Karpas-422 (cell line): ENCODE data around the gene IPPK. TPM values are rescaled to one million over a fixed set of nuclear protein-coding genes. Genes with fewer than 3 reads are reported as not detected.

ENCODE experiments used
- DNase-seq: peaks from one replicate; pipeline ENCODE4 v3.0.0-alpha.2; 2015
- H2AFZ ChIP-seq: fragments of 200-600 bp; sonication (generic); 2 replicates; pipeline ENCODE4 v1.6.1; 2014; ENCODE audit warnings: antibody characterized with exemption, low read length, mixed read lengths
- H3K27ac ChIP-seq: fragments of 200-600 bp; sonication (generic); 2 replicates; pipeline ENCODE4 v1.5.1; 2014; ENCODE audit warnings: mild to moderate bottlenecking, low read length, moderate library complexity
- H3K27me3 ChIP-seq: fragments of 200-600 bp; sonication (generic); 2 replicates; pipeline ENCODE4 v1.6.1; 2014; ENCODE audit warnings: low read length, mixed read lengths
- H3K36me3 ChIP-seq: fragments of 200-600 bp; sonication (generic); 2 replicates; pipeline ENCODE4 v1.6.1; 2014; ENCODE audit warnings: low read length, mixed read lengths; ENCODE audit not compliant: insufficient read depth
- H3K4me1 ChIP-seq: fragments of 200-600 bp; sonication (generic); 2 replicates; pipeline ENCODE4 v1.6.1; 2014; ENCODE audit warnings: mild to moderate bottlenecking, low read length, mixed read lengths
- H3K4me2 ChIP-seq: fragments of 200-600 bp; sonication (generic); 2 replicates; pipeline ENCODE4 v1.6.1; 2014; ENCODE audit warnings: low read length, low read depth, mild to moderate bottlenecking; ENCODE audit not compliant: poor library complexity, severe bottlenecking
- H3K4me3 ChIP-seq: fragments of 200-600 bp; sonication (generic); 2 replicates; pipeline ENCODE4 v1.5.1; 2014; ENCODE audit warnings: mild to moderate bottlenecking, antibody characterized with exemption, low read length, mixed read lengths
- H3K79me2 ChIP-seq: fragments of 200-600 bp; sonication (generic); 2 replicates; pipeline ENCODE4 v1.6.1; 2014; ENCODE audit warnings: mild to moderate bottlenecking, low read length, mixed read lengths
- H3K9ac ChIP-seq: fragments of 200-600 bp; sonication (generic); 2 replicates; pipeline ENCODE4 v1.6.0; 2014; ENCODE audit warnings: low read length
- H3K9me2 ChIP-seq: fragments of 200-600 bp; sonication (generic), shearing (Covaris generic); replicated peaks from 2 replicates; pipeline ENCODE4 v1.6.0; 2014; ENCODE audit warnings: mild to moderate bottlenecking, low read length, moderate library complexity; ENCODE audit not compliant: insufficient read depth
- H3K9me3 ChIP-seq: fragments of 300-700, 200-600 bp; sonication (generic); 2 replicates; pipeline ENCODE4 v1.6.1; 2014; ENCODE audit warnings: low read length, mixed read lengths
- H4K20me1 ChIP-seq: fragments of 200-600 bp; sonication (generic); 2 replicates; pipeline ENCODE4 v1.6.1; 2014; ENCODE audit warnings: mild to moderate bottlenecking, antibody characterized with exemption, low read length, low read depth; ENCODE audit not compliant: insufficient read depth
- total RNA-seq: library from RNA; depleted of rRNA; stranded (reverse); fragments of >200 nt; shearing (Covaris generic); gene quantifications from 2 replicates; pipeline ENCODE4 v1.2.3, GENCODE V29; 2014; ENCODE audit warnings: low replicate concordance

IPPK gene
- total RNA-seq, 1 experiment from 2014 or later = 18.3 TPM

DNA sequence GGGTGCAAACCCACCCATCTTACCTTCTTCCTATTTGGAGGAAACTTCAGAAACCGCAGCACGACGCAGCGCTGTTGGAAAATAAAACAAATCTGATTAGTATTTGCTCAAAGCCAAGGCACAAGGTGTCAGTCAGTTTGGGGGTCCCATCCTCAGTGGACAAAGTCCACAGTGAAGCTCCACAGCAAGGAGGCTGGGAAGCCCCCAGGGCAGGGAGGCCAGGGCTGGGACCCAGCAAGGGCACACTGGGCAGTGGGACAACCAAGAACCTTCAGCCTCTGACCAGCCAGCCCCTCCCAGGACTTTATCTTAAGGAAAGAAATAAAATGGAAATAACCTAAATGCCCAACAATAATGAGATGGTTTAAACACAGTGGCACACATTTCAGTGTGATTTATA is 11.3 kb downstream of the IPPK start:
- peaks cover 10% of the 10 kb centered on the region; the same call in 1 of the 2 replicates for H3K36me3 ChIP-seq

DNA sequence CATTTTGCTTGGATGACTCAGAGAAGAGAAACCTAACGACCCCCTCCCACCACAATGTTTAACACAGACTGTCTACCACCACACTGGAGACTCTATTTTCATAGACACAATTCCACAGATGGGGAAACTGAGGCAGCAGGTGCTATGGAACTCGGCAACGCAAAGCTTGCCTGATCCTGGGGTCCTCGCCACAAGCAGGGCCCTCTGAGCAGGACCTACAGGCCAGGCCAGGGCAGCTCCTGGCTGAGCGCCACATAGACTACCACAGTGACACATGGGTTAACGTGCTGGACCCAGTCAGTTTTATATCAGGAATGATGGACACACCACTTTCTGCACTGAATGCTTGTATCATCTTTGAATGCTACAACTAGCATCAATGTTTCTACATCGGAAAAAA is 11.8 kb downstream of the IPPK start:
- Histone ChIP-seq H3K4me2 (no peak overlapping the region), H4K20me1 (peaks cover 14% of the 10 kb centered on the region; the same call in 1 of the 2 replicates), H3K9me2 (no peaks in the 10 kb centered on the region), H3K9ac (no peak overlapping the region), H2AFZ (no peak overlapping the region), H3K36me3 (peaks cover 11% of the 10 kb centered on the region; the same call in 1 of the 2 replicates), H3K4me1 (no peaks in the 10 kb centered on the region), H3K27ac (no peak overlapping the region), H3K27me3 (no peaks in the 10 kb centered on the region), H3K4me3 (no peak overlapping the region), H3K79me2 (peaks cover 74% of the 10 kb centered on the region), H3K9me3 (no peaks in the 10 kb centered on the region)
- no peak for DNase-seq

More for the DNA sequence above, 11.3 kb downstream of the IPPK start:
- no peak overlapping the region for H3K4me2 ChIP-seq
- no peaks in the 10 kb centered on the region for H3K9me2 ChIP-seq
- no peaks in the 10 kb centered on the region for H3K27me3 ChIP-seq
- H3K9ac ChIP-seq = no peak overlapping the region
- H2AFZ ChIP-seq = no peak overlapping the region
- peaks cover 77% of the 10 kb centered on the region for H3K79me2 ChIP-seq
- H3K27ac ChIP-seq = no peak overlapping the region
- H3K4me1 ChIP-seq = no peaks in the 10 kb centered on the region
- no peak overlapping the region for H3K4me3 ChIP-seq
- no peak for DNase-seq
- H3K9me3 ChIP-seq = no peaks in the 10 kb centered on the region
- peaks cover 14% of the 10 kb centered on the region; the same call in 1 of the 2 replicates for H4K20me1 ChIP-seq

DNA sequence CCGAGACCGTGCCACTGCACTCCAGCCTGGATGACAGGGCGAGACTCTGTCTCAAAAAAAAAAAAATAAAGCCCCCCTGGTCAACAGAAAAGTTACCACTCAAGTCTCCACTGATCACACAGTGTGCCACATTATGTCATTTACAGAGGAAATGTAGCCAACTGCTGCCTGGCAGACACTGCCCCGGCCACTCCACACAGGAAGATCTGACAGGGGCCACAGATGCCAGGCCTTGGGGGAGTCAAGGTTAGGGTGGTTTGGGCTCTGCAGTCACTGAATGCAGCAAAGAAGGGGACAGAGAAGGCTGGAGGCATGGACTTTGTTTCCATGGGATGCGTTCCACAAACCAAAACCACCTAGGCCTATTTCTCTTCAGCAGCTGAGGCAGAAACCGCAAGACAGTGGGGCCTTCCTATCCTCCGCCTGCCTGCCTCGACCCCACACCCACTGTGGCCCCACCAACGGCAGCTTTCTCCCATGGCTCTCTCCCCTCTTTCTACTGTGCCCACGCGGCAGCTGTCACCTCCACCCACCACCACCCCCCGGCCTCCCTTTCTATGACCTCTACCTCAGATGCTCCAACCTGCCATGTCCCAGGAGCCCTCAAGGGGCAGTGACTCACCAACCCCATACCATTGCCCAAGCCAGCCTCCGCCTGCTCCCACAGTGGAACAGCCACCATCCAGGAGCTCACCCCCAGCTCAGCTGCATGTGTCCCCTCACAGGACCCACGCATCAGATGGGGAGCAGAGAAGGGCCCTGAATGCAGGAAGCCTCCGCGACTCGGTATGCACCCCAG is 12.4 kb downstream of the IPPK start:
- H3K9ac ChIP-seq = no peak overlapping the region
- no peak for DNase-seq
- no peaks in the 10 kb centered on the region for H3K4me1 ChIP-seq
- H3K27me3 ChIP-seq = no peaks in the 10 kb centered on the region
- no peaks in the 10 kb centered on the region for H3K9me3 ChIP-seq
- peaks cover 10% of the 10 kb centered on the region; the same call in 1 of the 2 replicates for H4K20me1 ChIP-seq
- H3K4me2 ChIP-seq = no peak overlapping the region
- H3K4me3 ChIP-seq = no peak overlapping the region
- H2AFZ ChIP-seq = no peak overlapping the region
- H3K27ac ChIP-seq = no peak overlapping the region
- no peaks in the 10 kb centered on the region for H3K9me2 ChIP-seq
- H3K36me3 ChIP-seq = peaks cover 6% of the 10 kb centered on the region; the same call in 1 of the 2 replicates
- peaks cover 68% of the 10 kb centered on the region for H3K79me2 ChIP-seq

DNA sequence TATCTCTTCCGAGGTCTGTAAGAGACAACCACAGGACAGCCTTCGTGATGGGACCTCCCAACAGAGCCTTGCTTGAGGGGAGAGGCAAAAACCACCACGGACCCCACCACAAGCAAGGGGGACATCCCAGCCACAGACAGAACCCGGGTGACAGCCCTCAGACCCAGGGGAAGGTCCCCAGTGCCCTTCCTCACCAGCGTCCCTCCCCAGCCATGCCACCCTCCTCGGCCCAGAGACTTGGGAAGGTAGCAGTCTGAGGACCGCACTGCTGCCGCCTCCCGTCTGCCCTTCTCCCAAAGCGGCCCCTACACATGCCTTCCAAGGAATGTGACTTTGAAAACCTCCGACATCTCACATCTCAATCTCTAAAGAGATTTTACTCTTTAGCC is 13.4 kb downstream of the IPPK start:
- H3K79me2 ChIP-seq = peaks cover 58% of the 10 kb centered on the region

DNA sequence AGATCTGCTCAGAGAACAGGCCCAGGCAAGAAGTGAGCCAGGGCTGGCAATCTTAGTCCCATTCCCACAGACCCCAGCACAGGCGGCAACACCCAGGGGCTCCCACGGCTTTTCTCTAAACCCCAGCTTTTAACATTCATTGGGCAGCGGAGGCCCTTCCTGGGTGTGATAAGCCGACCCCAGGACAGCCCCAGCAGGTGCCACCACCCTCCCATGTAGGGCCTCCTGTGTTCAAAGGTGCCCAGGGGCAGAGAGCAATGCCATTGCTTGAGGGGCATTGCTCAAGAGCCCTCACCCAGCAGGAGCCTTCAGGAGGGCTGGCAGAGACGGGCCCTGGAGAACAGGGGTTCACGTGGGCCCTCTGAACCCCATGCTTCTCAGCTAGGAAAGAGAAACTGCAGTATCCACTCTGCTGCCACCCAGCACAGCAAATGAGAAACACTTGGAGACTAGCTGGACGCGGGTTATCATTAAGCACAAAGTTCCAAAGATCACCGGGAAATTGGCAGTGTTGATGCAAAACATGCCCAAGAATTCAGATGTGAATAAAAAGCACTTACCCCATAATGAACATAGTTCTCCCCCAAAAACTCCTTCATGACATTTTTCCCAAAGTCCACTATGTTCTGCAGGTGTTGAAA is 13.9 kb downstream of the IPPK start:
- no peak for DNase-seq
- Histone ChIP-seq H3K9me3 (no peaks in the 10 kb centered on the region), H2AFZ (no peak overlapping the region), H3K4me2 (no peak overlapping the region), H3K9me2 (no peaks in the 10 kb centered on the region), H4K20me1 (peaks cover 8% of the 10 kb centered on the region; the same call in 1 of the 2 replicates), H3K27me3 (no peaks in the 10 kb centered on the region), H3K4me3 (no peak overlapping the region), H3K79me2 (peaks cover 53% of the 10 kb centered on the region), H3K36me3 (0 out of 2 replicates have a peak, but pooled peaks cover 6% of the 10 kb centered on the region), H3K27ac (no peak overlapping the region), H3K9ac (no peak overlapping the region), H3K4me1 (no peaks in the 10 kb centered on the region)

More for the DNA sequence above, 13.4 kb downstream of the IPPK start:
- Histone ChIP-seq H3K9me2 (no peaks in the 10 kb centered on the region), H3K9ac (no peak overlapping the region), H3K27me3 (no peaks in the 10 kb centered on the region), H4K20me1 (peaks cover 10% of the 10 kb centered on the region; the same call in 1 of the 2 replicates), H3K9me3 (no peaks in the 10 kb centered on the region), H3K4me1 (no peaks in the 10 kb centered on the region), H3K4me2 (no peak overlapping the region), H3K27ac (no peak overlapping the region), H3K36me3 (0 out of 2 replicates have a peak, but pooled peaks cover 6% of the 10 kb centered on the region), H3K4me3 (no peak overlapping the region), H2AFZ (no peak overlapping the region)
- no peak for DNase-seq

DNA sequence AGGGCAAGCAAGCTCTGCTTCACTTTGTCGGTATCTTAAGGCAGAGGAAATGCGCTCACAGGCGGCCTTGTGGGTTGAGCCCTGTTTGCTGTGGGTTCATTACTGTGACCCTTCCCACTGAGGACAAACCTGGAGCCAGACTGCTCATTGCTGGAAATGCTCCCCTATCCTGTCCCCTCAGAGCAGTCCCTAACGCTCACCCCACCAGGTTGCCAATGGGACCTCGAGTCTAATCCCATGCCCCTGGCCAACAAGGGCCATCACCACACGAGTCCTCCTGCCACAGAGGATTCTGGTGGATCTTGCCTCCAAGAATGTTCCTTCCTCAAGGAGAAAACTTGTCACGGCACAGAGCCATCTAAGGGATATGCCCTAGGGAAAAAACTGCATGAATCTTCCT is 14.6 kb downstream of the IPPK start:
- Histone ChIP-seq H3K9ac (no peak overlapping the region), H3K27me3 (no peaks in the 10 kb centered on the region), H3K36me3 (0 out of 2 replicates have a peak, but pooled peaks cover 9% of the 10 kb centered on the region), H3K4me2 (no peak overlapping the region), H3K4me1 (no peaks in the 10 kb centered on the region), H3K79me2 (peaks cover 47% of the 10 kb centered on the region), H3K9me3 (no peaks in the 10 kb centered on the region), H2AFZ (no peak overlapping the region), H3K27ac (no peak overlapping the region), H4K20me1 (peaks cover 3% of the 10 kb centered on the region; the same call in 1 of the 2 replicates), H3K4me3 (no peak overlapping the region), H3K9me2 (no peaks in the 10 kb centered on the region)
- DNase-seq = no peak

DNA sequence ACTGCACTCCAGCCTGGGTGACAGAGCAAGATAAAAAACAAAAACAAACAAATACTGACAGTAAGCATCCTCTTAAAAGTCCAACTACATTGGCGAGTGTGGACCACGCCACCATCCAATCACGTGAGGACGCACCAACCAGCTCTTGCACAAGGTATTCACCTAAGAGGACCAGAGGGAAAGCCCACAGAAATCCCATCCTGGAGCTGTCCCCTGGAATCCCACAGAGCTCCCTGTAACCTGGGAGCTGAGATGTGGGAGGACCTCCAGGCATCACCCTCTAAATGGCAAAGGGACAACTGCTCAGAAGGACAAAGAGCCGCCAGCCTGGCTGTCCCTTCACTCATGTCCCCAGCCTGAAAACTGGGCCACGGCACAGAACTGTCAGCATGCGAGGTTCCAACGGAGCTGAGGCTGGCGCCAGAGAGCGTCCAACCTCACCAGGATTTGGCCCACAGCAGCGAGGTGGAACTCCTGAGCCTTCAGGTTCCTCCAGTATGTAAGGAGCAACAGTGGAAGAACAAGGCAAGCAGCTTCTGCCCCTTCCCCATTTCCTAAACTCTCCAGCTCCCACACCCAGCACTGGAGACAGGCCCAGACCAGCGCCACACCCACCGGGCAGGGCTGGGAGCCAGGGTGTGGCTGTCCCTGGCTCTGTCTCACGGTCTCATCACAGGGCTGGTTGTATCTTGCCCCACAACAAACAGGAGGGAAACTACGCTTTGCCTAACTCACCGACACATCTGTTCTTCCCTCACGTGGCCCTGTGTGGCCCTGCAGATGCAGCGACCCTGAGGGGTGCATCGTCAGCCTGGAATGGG is 15.2 kb downstream of the IPPK start:
- H3K4me2 ChIP-seq = no peak overlapping the region
- no peaks in the 10 kb centered on the region for H3K27me3 ChIP-seq
- no peaks in the 10 kb centered on the region for H3K4me1 ChIP-seq
- 0 out of 2 replicates have a peak, but pooled peaks cover 9% of the 10 kb centered on the region for H3K36me3 ChIP-seq
- H2AFZ ChIP-seq = no peak overlapping the region
- H4K20me1 ChIP-seq = no peaks in the 10 kb centered on the region; the same call in 1 of the 2 replicates
- no peak overlapping the region for H3K9ac ChIP-seq
- DNase-seq = no peak
- H3K9me3 ChIP-seq = no peaks in the 10 kb centered on the region
- no peaks in the 10 kb centered on the region for H3K9me2 ChIP-seq
- H3K79me2 ChIP-seq = peaks cover 40% of the 10 kb centered on the region
- H3K4me3 ChIP-seq = no peak overlapping the region
- no peak overlapping the region for H3K27ac ChIP-seq
